D721Med (cell line): ENCODE results near the gene STMP1.

Source experiments
- DNase-seq: peaks from one replicate; pipeline ENCODE4 v3.0.0; 2011; ENCODE audit warnings: low spot score; ENCODE audit not compliant: insufficient read length
- FAIRE-seq: peaks from 2 replicates; lab custom pipeline; 2011; peaks lifted over from hg19 to GRCh38; lab: Jason Lieb, UNC
- TF ChIP-seq, protein P1 (sequence below): IDR thresholded peaks from 2 replicates; pipeline ENCODE4 v1.5.1; 2012; ENCODE audit warnings: mild to moderate bottlenecking, control low read depth; ENCODE audit not compliant: insufficient read depth; ENCODE audit errors: missing control alignments

The STMP1 gene

DNA sequence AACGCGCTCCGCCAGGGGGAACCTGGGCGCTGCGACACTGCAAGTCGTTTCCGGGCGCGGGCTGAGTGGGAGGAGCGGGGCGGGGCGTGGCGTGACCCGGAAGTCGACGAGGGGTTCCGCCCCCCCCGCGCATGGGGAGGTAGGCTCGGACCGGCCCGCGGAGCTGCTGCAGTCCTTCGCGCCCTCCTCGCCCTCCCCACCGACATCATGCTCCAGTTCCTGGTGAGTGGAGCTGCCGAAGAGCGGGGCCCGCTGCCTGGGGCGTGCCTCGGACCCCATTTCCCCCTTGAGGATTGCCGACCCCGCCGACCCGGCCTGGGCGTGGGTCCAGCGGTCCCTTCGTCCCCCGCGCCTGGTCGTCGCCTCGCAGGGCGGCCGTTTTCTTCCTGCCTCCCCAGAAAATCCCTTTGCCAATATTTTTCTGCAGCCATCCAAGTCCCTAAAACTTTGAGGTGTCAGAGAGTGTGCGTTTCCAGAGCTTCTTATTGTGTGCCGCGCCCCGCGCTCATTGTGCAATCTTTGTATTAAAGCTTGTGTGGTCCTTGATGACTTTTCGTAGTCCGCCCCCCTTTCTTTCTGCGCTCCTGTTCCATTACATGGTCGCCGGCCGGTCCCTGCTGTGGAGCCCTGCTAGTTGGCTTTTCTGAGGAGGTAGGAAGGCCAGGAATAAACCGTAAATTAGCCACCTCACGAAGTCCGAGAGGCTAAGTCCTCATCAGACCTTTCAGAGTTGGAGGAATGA, at the start of gene STMP1:
Gene STMP1 (plus strand): TSS at position 142 of the 742 bp plus-strand sequence.
- TF ChIP-seq, protein P1, sequence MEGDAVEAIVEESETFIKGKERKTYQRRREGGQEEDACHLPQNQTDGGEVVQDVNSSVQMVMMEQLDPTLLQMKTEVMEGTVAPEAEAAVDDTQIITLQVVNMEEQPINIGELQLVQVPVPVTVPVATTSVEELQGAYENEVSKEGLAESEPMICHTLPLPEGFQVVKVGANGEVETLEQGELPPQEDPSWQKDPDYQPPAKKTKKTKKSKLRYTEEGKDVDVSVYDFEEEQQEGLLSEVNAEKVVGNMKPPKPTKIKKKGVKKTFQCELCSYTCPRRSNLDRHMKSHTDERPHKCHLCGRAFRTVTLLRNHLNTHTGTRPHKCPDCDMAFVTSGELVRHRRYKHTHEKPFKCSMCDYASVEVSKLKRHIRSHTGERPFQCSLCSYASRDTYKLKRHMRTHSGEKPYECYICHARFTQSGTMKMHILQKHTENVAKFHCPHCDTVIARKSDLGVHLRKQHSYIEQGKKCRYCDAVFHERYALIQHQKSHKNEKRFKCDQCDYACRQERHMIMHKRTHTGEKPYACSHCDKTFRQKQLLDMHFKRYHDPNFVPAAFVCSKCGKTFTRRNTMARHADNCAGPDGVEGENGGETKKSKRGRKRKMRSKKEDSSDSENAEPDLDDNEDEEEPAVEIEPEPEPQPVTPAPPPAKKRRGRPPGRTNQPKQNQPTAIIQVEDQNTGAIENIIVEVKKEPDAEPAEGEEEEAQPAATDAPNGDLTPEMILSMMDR, result peak; percentile 50
- DNase-seq (peak; percentile 82), FAIRE-seq (no peak)

DNA sequence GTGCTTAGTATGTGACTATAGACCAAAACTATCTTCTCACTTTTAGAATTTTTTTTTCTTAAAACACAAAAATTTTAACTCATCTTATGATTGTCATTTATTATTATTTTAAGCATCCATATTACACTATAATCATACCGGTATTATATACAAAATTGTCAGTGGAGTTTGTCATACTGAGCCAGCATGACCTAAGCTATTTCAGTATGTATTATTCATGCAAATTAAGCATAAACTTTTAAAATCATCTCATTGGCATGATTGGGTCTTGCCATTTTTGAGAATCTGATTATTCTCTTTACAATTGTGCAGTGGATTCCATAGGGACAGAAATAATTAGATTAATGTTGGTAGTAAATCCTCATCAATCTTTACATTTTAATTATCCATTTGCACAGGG, 46.2 kb upstream of the STMP1 start:
- TF ChIP-seq, protein P1, result no peak
- no peak for FAIRE-seq

DNA sequence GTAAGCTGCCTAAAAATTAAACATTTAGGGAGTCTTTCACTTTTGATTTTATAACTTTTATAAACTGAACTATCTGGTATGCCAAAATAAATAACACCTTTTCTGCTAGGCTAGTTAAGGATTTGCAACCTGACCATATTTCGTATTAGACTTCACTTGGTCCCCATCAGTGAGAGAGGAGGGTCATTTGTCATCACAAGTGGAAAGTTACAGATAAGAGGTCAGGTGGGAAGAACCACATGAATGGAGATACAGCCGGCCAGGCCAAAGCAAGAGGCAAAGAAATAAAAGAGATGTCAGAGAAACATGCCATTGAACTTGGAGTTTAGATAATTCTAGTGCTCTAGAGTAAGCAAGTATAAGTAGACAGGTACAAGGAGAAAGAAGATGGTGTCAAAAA, 44.5 kb upstream of the STMP1 start:
- DNase-seq (no peak), FAIRE-seq (no peak)
- TF ChIP-seq, protein P1, result no peak

More for the DNA sequence above, 46.2 kb upstream of the STMP1 start:
- no peak for DNase-seq

DNA sequence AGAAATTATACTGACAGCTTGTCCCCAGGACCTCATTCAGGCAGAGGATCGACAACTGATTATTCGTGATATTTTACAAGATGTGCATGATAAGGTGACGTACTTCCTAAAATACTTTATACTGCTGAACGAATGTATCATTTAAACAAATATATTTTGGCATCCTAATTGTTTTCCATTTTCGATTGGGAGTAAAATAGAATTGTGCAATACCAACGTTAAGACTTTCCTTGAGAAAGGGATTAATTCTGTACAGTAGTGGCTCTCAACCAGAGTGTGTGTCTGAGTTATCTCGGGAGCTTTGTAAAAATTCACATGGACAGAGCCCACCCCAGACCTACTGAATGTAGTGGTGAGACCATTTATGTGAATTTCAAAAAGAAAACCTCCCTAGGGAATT, 43.8 kb upstream of the STMP1 start:
- TF ChIP-seq, protein P1, result no peak
- FAIRE-seq (no peak), DNase-seq (no peak)

DNA sequence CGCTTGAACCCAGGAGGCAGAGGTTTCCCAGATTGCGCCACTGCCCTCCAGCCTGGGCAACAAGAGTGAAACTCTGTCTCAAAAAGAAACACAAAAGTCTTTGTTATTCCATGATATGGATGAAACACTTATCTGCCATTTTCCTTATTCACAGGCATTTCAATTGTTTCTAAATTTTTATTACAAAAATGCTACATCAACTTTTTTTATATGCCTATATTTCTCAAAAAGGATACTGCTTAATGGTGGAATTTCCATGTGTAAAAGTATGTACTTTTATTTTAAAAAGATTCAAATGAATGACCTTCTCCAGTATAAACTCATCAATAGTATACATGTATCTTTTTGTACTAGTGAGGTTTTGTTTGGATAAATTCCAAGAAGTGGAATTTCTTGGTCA, 41.9 kb upstream of the STMP1 start:
- DNase-seq (no peak), FAIRE-seq (no peak)

DNA sequence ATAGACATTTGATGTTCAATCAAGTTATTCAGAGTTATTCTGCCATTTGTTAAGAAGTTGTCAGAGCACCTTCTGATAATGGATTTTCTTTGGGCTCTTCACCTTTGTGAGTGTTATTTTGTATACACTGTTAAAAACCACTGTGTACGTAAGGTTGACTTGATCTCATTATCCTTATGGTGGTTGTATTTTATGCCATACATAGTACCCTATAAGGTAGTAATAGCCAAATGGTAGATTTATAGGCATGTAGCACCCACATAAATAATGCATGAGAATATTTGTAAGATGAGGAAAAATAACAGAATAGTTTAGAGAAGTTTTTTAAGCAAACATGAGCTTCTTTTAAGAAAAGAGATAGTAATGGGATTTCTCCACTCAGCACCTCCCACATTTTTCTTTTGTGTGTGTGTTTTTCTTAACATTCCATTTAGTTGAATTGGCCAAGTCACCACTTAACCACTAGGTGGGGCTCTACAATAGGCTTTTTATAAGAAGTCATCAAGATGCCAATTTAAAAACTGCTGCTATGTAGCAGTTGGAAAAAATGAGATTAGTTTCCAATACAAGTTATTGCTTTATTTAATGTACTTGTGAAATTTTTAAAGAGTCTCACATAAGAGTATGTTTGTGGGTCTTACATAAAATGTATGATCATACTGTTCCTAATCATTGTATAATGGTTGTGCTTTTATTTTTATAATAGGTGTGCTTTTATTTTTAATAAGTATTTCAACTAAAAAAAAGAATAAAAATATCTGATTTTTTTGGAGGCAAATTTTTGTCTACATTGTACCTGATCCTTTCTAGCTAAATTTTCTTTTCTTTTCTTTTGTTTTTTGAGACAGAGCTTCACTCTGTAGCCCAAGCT, 41.1 kb upstream of the STMP1 start:
- DNase-seq, result no peak
- FAIRE-seq, result peak; percentile 6
- TF ChIP-seq, protein P1, result peak; percentile 81

More for the DNA sequence above, 41.9 kb upstream of the STMP1 start:
- TF ChIP-seq, protein P1, result no peak
